ENCODE data around the gene SP1.
"Not testable (repeated sequence)": the region's sequence is repeated elsewhere in the genome, so short reads cannot be mapped to it uniquely, and the experiment has no call there.

The SP1 gene

GRCh38 chr12:53431187-53431586 lies 51.2 kb downstream of the SP1 start:
- POLR2A ChIA-PET, result interaction anchor here (1.0 to 1.8 kb wide), 2 partner anchors 10 to 70 kb away, joined by 3 to 4 read pairs; partner anchors contain the start of genes PRR13 and TARBP2
- no peak overlapping the region for H3K27ac ChIP-seq (ENCODE audit: extremely low read depth, low read depth, low read length)
- CTCF ChIA-PET, result interaction anchor here (1.5 to 2.6 kb wide), 3 partner anchors 9 to 110 kb away, joined by 3 to 14 read pairs (median 13); partner anchors contain the start of gene AAAS
- H3K9me3 ChIP-seq (ENCODE audit: control insufficient read depth, insufficient read depth, low read depth, low read length), result no peaks in the 10 kb centered on the region
- TF ChIP-seq ZSCAN16 (tag by site-specific recombination; IDR thresholded peaks at IDR 0.05), result no peak
- H3K4me1 ChIP-seq (ENCODE audit: control insufficient read depth, insufficient read depth, low read length), result peaks cover 12% of the 10 kb centered on the region
- no peak overlapping the region for H3K4me3 ChIP-seq (ENCODE audit: low read depth, low read length)
- no peaks in the 10 kb centered on the region for H3K36me3 ChIP-seq (ENCODE audit: control insufficient read depth in 2 of 2, insufficient read depth in 1 of 2, low read length in 2 of 2)

GRCh38 chr12:53435326-53435725 lies 55.4 kb downstream of the SP1 start:
- H3K4me1 ChIP-seq (ENCODE audit: control insufficient read depth, insufficient read depth, low read length); H3K9me3 ChIP-seq (ENCODE audit: control insufficient read depth, insufficient read depth, low read depth, low read length); H3K36me3 ChIP-seq (ENCODE audit: control insufficient read depth in 2 of 2, insufficient read depth in 1 of 2, low read length in 2 of 2); POLR2A ChIA-PET; H3K4me3 ChIP-seq (ENCODE audit: low read depth, low read length); H3K27ac ChIP-seq (ENCODE audit: extremely low read depth, low read depth, low read length): not testable (repeated sequence)
- CTCF ChIA-PET, result interaction anchor here (1.1 kb wide), 1 partner anchor 90 kb away, joined by 4 read pairs; no protein-coding TSS in a partner anchor

GRCh38 chr12:53439582-53439981 lies 59.6 kb downstream of the SP1 start:
- CTCF ChIA-PET, result interaction anchor here (0.6 to 2.5 kb wide), 4 partner anchors 12 to 114 kb away, joined by 3 to 18 read pairs (median 3); no protein-coding TSS in a partner anchor
- H3K4me1 ChIP-seq (ENCODE audit: control insufficient read depth, insufficient read depth, low read length); H3K9me3 ChIP-seq (ENCODE audit: control insufficient read depth, insufficient read depth, low read depth, low read length); H3K27ac ChIP-seq (ENCODE audit: extremely low read depth, low read depth, low read length); H3K4me3 ChIP-seq (ENCODE audit: low read depth, low read length); POLR2A ChIA-PET: not testable (repeated sequence)
- peaks cover 9 to 12% of the 10 kb centered on the region in 2 experiments; a peak in 2 of 3 replicates for H3K36me3 ChIP-seq (ENCODE audit: control insufficient read depth in 2 of 2, insufficient read depth in 1 of 2, low read length in 2 of 2)
- TF ChIP-seq ZNF280D (tag by site-specific recombination; IDR thresholded peaks at IDR 0.05) (0 out of 2 replicates have a peak, but pooled peaks have one; percentile 53), ZNF146 (tag by site-specific recombination; IDR thresholded peaks at IDR 0.05) (peak; percentile 98), ZNF580 (tag by site-specific recombination; IDR thresholded peaks at IDR 0.05) (peak; percentile 83)

- H3K4me3 ChIP-seq (ENCODE audit: low read depth, low read length), result peak within 1 kb of the TSS; percentile 61
- peaks cover 22 to 24% of the 10 kb centered on the region in 2 experiments; a peak in 2 of 3 replicates for H3K36me3 ChIP-seq (ENCODE audit: control insufficient read depth in 2 of 2, insufficient read depth in 1 of 2, low read length in 2 of 2)
- POLR2A ChIA-PET, result interaction anchor here (0.6 to 1.6 kb wide), 19 partner anchors 9 to 146 kb away, joined by 3 to 15 read pairs (median 4); partner anchors contain the start of genes AAAS, PFDN5, SP1 and TARBP2
- H3K4me1 ChIP-seq (ENCODE audit: control insufficient read depth, insufficient read depth, low read length), result 0 out of 2 replicates have a peak, but pooled peaks cover 2% of the 10 kb centered on the region
- H3K9me3 ChIP-seq (ENCODE audit: control insufficient read depth, insufficient read depth, low read depth, low read length), result no peaks in the 10 kb centered on the region
- H3K27ac ChIP-seq (ENCODE audit: extremely low read depth, low read depth, low read length), result peak within 1 kb of the TSS; percentile 79
- CTCF ChIA-PET, result interaction anchor here (0.8 to 2.5 kb wide), 4 partner anchors 8 to 120 kb away, joined by 3 to 18 read pairs (median 4); partner anchors contain the start of gene AAAS
- no peak for TF ChIP-seq SALL2 (tag by site-specific recombination; IDR thresholded peaks at IDR 0.05; ENCODE audit: borderline replicate concordance)
- no peak; the same call in 1 of the 2 replicates for TF ChIP-seq ZXDB (tag by site-specific recombination; IDR thresholded peaks at IDR 0.05)
- TF ChIP-seq ZSCAN30 (tag by site-specific recombination; IDR thresholded peaks at IDR 0.05), result 0 out of 2 replicates have a peak, but pooled peaks have one; percentile 60
- no peak for TF ChIP-seq ZFP3 (tag by site-specific recombination; IDR thresholded peaks at IDR 0.05; ENCODE audit: low read depth)
- no peak for TF ChIP-seq ZNF221 (tag by site-specific recombination; IDR thresholded peaks at IDR 0.05; ENCODE audit: borderline replicate concordance)
- TF ChIP-seq ZSCAN4 (tag by site-specific recombination; IDR thresholded peaks at IDR 0.05), result no peak
- no peak for TF ChIP-seq KLF8 (tag by site-specific recombination; IDR thresholded peaks at IDR 0.05)
- 0 out of 2 replicates have a peak, but pooled peaks have one; percentile 35 for TF ChIP-seq ZNF677 (tag by site-specific recombination; IDR thresholded peaks at IDR 0.05)
- no peak for TF ChIP-seq ZNF140 (tag by site-specific recombination; IDR thresholded peaks at IDR 0.05)
- no peak for TF ChIP-seq MEIS1 (CRISPR knock-in tag; IDR thresholded peaks at IDR 0.05; ENCODE audit: borderline replicate concordance)
- TF ChIP-seq ZNF629 (tag by site-specific recombination; IDR thresholded peaks at IDR 0.05), result peak; percentile 46; the same call in 1 of the 2 replicates
- TF ChIP-seq ZNF266 (tag by site-specific recombination; IDR thresholded peaks at IDR 0.05; ENCODE audit: low read depth), result no peak
- no peak for TF ChIP-seq ZNF280C (tag by site-specific recombination; IDR thresholded peaks at IDR 0.05)
These were observed 61.3 kb downstream of the SP1 start, which contains the start of gene PRR13 for GRCh38 chr12:53441040-53441833. TSS of gene PRR13 (plus strand) at chr12:53441734. CDS start at chr12:53442715, 981 bp downstream.

All from HEK293 (cell line).